HepG2 (cell line): ENCODE data around the gene MED19. TPM values are rescaled to one million over a fixed set of nuclear protein-coding genes. Genes with fewer than 3 reads are reported as not detected.

Source experiments
- AHDC1 ChIP-seq: sonication (generic); formaldehyde crosslinking; IDR thresholded peaks from 2 replicates; pipeline ENCODE4 v1.5.1; 2020; ENCODE audit warnings: mild to moderate bottlenecking, missing genetic modification reagents, borderline replicate concordance
- ASH2L ChIP-seq: fragments of 300-600, 200-600 bp; sonication (generic); IDR thresholded peaks from 2 replicates; pipeline ENCODE4 v1.7.0; 2017; ENCODE audit warnings: low read depth, mild to moderate bottlenecking, moderate library complexity, mixed read lengths, low read length; ENCODE audit not compliant: insufficient read length
- HCFC1 ChIP-seq: fragments of 150-350 bp; IDR thresholded peaks from 2 replicates; pipeline ENCODE4 v1.6.1; 2014; ENCODE audit warnings: low read depth, low read length
- MBNL3 ChIP-seq: fragments of 250-450 bp; sonication (Bioruptor Pico); conservative IDR thresholded peaks from 2 replicates; pipeline ENCODE4 v1.8.0; 2022; ENCODE audit warnings: mild to moderate bottlenecking, inconsistent platforms
- MNT ChIP-seq: fragments of 450-650 bp; IDR thresholded peaks from 2 replicates; pipeline ENCODE4 v1.6.1; 2016
- NFE2L2 ChIP-seq: fragments of 150-350 bp; IDR thresholded peaks from 2 replicates; pipeline ENCODE4 v1.6.1; 2014; ENCODE audit warnings: low read length
- NR3C1 ChIP-seq: sonication (generic); formaldehyde crosslinking; IDR thresholded peaks from 2 replicates; pipeline ENCODE4 v1.4.0; 2020; ENCODE audit warnings: missing genetic modification reagents
- PHF5A ChIP-seq: IDR thresholded peaks from one replicate; pipeline ENCODE4 v1.6.1; 2018; ENCODE audit warnings: low read depth, missing genetic modification reagents; ENCODE audit not compliant: unreplicated experiment
- POLR2A ChIP-seq, 2 experiments: IDR thresholded peaks; 2 replicates each; pipeline ENCODE4 v1.6.1; 2011; ENCODE audit warnings: low read depth in 2 of 2, low read length in 2 of 2, mild to moderate bottlenecking in 1 of 2, moderate library complexity in 1 of 2; ENCODE audit not compliant: insufficient read depth in 1 of 2
- SOX13 ChIP-seq, 3 experiments: fragments of 450-650 bp in 1 of 3; sonication (generic) in 1 of 3; formaldehyde crosslinking in 1 of 3; IDR thresholded peaks in 2 of 3; conservative IDR thresholded peaks in 1 of 3; 2 replicates each; pipeline versions ENCODE4 v1.5.0 to v1.6.1; 2016 to 2020; ENCODE audit warnings: antibody characterized with exemption in 1 of 3, mild to moderate bottlenecking in 1 of 3, missing compliant biosample characterization in 1 of 3, missing genetic modification reagents in 1 of 3, moderate library complexity in 1 of 3
- TRIM24 ChIP-seq: sonication (generic); formaldehyde crosslinking; IDR thresholded peaks from 2 replicates; pipeline ENCODE4 v1.8.0; 2022; ENCODE audit warnings: mild to moderate bottlenecking, missing genetic modification reagents
- ZNF441 ChIP-seq: sonication (generic); formaldehyde crosslinking; IDR thresholded peaks from 2 replicates; pipeline ENCODE4 v1.7.0; 2021; ENCODE audit warnings: missing genetic modification reagents, borderline replicate concordance
- ZNF468 ChIP-seq: sonication (generic); formaldehyde crosslinking; IDR thresholded peaks from 2 replicates; pipeline ENCODE4 v1.8.0; 2022; ENCODE audit warnings: mild to moderate bottlenecking, moderate library complexity, missing genetic modification reagents
- ZNF644 ChIP-seq: IDR thresholded peaks from 2 replicates; pipeline ENCODE4 v1.6.1; 2016; ENCODE audit warnings: low read depth
- ZNF775 ChIP-seq: sonication (generic); formaldehyde crosslinking; IDR thresholded peaks from 2 replicates; pipeline ENCODE4 v1.4.0; 2020; ENCODE audit warnings: missing genetic modification reagents, mild to moderate bottlenecking, moderate library complexity, borderline replicate concordance
- polyA plus RNA-seq, 8 experiments: library from polyadenylated mRNA; depleted of rRNA in 3 of 8; stranded (reverse) in 7 of 8; unstranded in 1 of 8; fragments of >200 nt; fragmentation: Illumina TruSeq in 4 of 8; extraction: Trizol in 4 of 8; gene quantifications; 2 replicates each; pipeline versions ENCODE4 v1.2.1 to v1.2.3, GENCODE V29; 2011 to 2016; ENCODE audit warnings: low read depth in 4 of 8, missing spikeins in 1 of 8, mixed read lengths in 1 of 8; ENCODE audit not compliant: insufficient read depth in 1 of 8
- total RNA-seq, 5 experiments: library from RNA; depleted of rRNA; stranded (reverse); fragments of >200 nt; fragmentation: Illumina TruSeq; extraction: Trizol; gene quantifications; 2 replicates each; pipeline ENCODE4 v1.2.3, GENCODE V29; 2016; ENCODE audit warnings: low read depth in 1 of 5
- TF ChIP-seq, protein P1 (sequence below): sonication (generic); formaldehyde crosslinking; IDR thresholded peaks from 2 replicates; pipeline ENCODE4 v1.4.0; 2020; ENCODE audit warnings: missing genetic modification reagents
- TF ChIP-seq, protein P2 (sequence below): sonication (generic); formaldehyde crosslinking; IDR thresholded peaks from 2 replicates; pipeline ENCODE4 v1.8.1; 2023; ENCODE audit warnings: mild to moderate bottlenecking, moderate library complexity, missing genetic modification reagents

The MED19 gene
- total and polyA plus RNA-seq, 2 of the 13 experiments (the other 11 are each of a cell fraction or from before 2014, with no cell fraction given), result 12.9 to 13.8 TPM

DNA sequence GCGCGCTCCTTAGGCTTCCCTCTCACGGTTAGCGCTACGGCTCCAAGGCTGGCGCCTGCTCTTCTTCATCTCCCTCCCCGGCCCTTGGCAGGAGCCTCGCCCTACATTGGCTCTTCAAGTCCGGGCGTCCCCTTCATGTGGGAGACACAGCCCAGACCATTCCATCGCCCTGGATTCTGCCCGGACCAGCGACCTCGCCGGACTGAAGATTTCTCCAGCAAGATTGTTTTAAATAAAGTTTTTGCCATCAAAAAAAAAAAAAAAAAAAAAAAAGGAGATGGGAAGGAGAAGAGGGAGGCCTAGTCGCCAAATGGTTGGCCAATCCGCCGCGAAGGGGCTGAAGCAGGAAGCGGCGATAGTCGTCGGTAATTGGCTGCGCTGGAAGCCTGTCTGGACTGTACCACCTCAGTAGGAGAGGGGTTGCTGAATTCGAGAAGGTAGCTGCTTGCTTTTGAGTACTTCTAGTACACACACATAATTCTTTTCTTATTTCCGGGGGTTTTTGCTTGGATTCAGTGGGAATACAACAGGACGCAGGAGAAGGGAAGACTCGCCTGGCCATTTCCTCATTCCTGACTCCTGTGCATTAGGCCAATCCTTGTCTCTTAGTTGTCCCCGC is 44.8 kb downstream of the MED19 start (continued):
- TF ChIP-seq, protein P1, sequence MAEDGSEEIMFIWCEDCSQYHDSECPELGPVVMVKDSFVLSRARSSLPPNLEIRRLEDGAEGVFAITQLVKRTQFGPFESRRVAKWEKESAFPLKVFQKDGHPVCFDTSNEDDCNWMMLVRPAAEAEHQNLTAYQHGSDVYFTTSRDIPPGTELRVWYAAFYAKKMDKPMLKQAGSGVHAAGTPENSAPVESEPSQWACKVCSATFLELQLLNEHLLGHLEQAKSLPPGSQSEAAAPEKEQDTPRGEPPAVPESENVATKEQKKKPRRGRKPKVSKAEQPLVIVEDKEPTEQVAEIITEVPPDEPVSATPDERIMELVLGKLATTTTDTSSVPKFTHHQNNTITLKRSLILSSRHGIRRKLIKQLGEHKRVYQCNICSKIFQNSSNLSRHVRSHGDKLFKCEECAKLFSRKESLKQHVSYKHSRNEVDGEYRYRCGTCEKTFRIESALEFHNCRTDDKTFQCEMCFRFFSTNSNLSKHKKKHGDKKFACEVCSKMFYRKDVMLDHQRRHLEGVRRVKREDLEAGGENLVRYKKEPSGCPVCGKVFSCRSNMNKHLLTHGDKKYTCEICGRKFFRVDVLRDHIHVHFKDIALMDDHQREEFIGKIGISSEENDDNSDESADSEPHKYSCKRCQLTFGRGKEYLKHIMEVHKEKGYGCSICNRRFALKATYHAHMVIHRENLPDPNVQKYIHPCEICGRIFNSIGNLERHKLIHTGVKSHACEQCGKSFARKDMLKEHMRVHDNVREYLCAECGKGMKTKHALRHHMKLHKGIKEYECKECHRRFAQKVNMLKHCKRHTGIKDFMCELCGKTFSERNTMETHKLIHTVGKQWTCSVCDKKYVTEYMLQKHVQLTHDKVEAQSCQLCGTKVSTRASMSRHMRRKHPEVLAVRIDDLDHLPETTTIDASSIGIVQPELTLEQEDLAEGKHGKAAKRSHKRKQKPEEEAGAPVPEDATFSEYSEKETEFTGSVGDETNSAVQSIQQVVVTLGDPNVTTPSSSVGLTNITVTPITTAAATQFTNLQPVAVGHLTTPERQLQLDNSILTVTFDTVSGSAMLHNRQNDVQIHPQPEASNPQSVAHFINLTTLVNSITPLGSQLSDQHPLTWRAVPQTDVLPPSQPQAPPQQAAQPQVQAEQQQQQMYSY (CRISPR knock-in tag), result 0 out of 2 replicates have a peak, but pooled peaks have one; percentile 14
- TF ChIP-seq ZNF468 (CRISPR knock-in tag) (no peak), NFE2L2 (no peak), ZNF644 (CRISPR knock-in tag) (no peak), PHF5A (CRISPR knock-in tag) (no peak), ZNF441 (CRISPR knock-in tag) (no peak), POLR2A (IDR thresholded peaks at IDR 0.05; ENCODE audit: insufficient read depth in 1 of 2, low read depth in 2 of 2, low read length in 2 of 2) (peak in 1 of 2 experiments; percentile 55; a peak in 2 of 4 replicates), AHDC1 (CRISPR knock-in tag) (no peak; the same call in 1 of the 2 replicates), SOX13 (IDR thresholded peaks at IDR 0.05) (no peak), SOX13 (CRISPR knock-in tag; conservative IDR thresholded peaks at IDR 0.05 in 1 of 2, IDR thresholded peaks at IDR 0.05 in 1 of 2) (no peak), NR3C1 (no peak), ASH2L (peak; percentile 73), MNT (peak; percentile 72), TRIM24 (CRISPR knock-in tag) (no peak), ZNF775 (CRISPR knock-in tag) (no peak), MBNL3 (CRISPR knock-in tag) (no peak), HCFC1 (peak; percentile 30; the same call in 1 of the 2 replicates)
- TF ChIP-seq, protein P2, sequence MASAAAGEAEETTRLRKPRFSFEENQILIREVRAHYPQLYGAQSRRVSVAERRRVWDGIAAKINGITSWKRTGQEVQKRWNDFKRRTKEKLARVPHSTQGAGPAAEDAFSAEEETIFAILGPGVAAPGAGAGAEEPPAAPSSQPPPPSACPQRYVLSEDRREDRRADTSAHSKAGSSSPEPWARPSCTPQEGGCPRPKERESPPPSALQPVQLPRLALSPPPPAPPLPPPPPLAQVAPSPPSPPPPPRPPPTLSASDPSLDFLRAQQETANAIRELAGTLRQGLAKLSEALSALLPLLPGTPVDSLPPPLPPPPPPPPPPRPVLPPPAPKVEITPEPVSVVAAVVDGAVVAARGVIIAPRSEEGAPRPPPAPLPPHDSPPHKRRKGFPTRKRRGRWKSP (CRISPR knock-in tag), result peak; percentile 35; the same call in 1 of the 2 replicates
